Heart left ventricle (tissue), 16 donors: ENCODE results near the gene GPR78. TPM values are rescaled to one million over a fixed set of nuclear protein-coding genes. Genes with fewer than 3 reads are reported as not detected.

Experiments
- ATAC-seq, 4 donors: fragments of 200-7000 bp; cut with Tn5 transposase; one replicate each; pipeline ENCODE4 v1.9.1; 2020 to 2022; ENCODE audit warnings: moderate library complexity in 4 of 4, mild to moderate bottlenecking in 3 of 4, moderate number of reproducible peaks in 1 of 4
- DNase-seq, 5 donors: peaks; one replicate each; pipeline ENCODE4 v3.0.0-alpha.2; 2020
- H3K27ac ChIP-seq, 12 donors: fragments of 200-600 bp; sonication (generic) in 4 of 12; one replicate each; pipeline versions ENCODE4 v1.5.0 to v1.8.0; 2016 to 2022; ENCODE audit warnings: mild to moderate bottlenecking in 2 of 12
- H3K27me3 ChIP-seq, 9 donors: fragments of 200-600 bp; sonication (generic) in 2 of 9; one replicate each; pipeline versions ENCODE4 v1.5.1 to v1.8.0; 2016 to 2022; ENCODE audit warnings: mild to moderate bottlenecking in 3 of 9
- H3K36me3 ChIP-seq, 9 donors: fragments of 200-600 bp; sonication (generic) in 2 of 9; one replicate each; pipeline versions ENCODE4 v1.5.0 to v1.8.0; 2018 to 2022; ENCODE audit warnings: mild to moderate bottlenecking in 2 of 9
- H3K4me1 ChIP-seq, 12 donors: fragments of 200-600 bp; sonication (generic) in 4 of 12; one replicate each; pipeline versions ENCODE4 v1.5.0 to v1.8.0; 2016 to 2022; ENCODE audit warnings: mild to moderate bottlenecking in 3 of 12
- H3K4me3 ChIP-seq, 12 donors: fragments of 200-600 bp; sonication (generic) in 4 of 12; one replicate each; pipeline versions ENCODE4 v1.5.0 to v1.8.0; 2017 to 2022; ENCODE audit warnings: mild to moderate bottlenecking in 9 of 12, moderate library complexity in 4 of 12
- H3K9me3 ChIP-seq, 12 donors: fragments of 200-600 bp; sonication (generic) in 4 of 12; one replicate each; pipeline versions ENCODE4 v1.5.0 to v1.8.0; 2016 to 2022; ENCODE audit warnings: mild to moderate bottlenecking in 1 of 12
- POLR2A ChIP-seq, 2 donors: fragments of 450-650 bp; IDR thresholded peaks; one replicate each; pipeline ENCODE4 v1.6.1; 2017; ENCODE audit warnings: antibody characterized with exemption in 2 of 2, mild to moderate bottlenecking in 2 of 2, moderate library complexity in 2 of 2
- WGBS, 4 donors: extraction: QIAGEN DNeasy Blood & Tissue Kit in 2 of 4; methylation state at CpG; one replicate each; pipeline versions ENCODE4 v1.1.5 to v1.1.7; 2013 to 2018; 5-methylcytosine and 5-hydroxymethylcytosine counted together
- intact Hi-C, 10 donors: fragments of 100-400 bp; cut with DNase I; formaldehyde crosslinking; loops; one replicate each; pipeline versions ENCODE4 v1.11.1 to v1.14.2; 2022
- long read RNA-seq, 3 donors: library from polyadenylated mRNA; unstranded; transcript quantifications; one replicate each; pipeline ENCODE4 v2.0.0, GENCODE V29; 2020 to 2021
- polyA plus RNA-seq, 2 donors: library from polyadenylated mRNA; stranded (reverse); fragments of 200-250 nt; gene quantifications; one replicate each; pipeline ENCODE4 v1.2.3, GENCODE V29; 2013
- total RNA-seq, 9 donors: library from RNA; depleted of rRNA in 2 of 9; stranded (reverse); fragments of >200 nt in 2 of 9; fragmentation: NEBNext Ultra II Directional in 3 of 9; extraction: Animal tissue kit (Norgen Biotek cat#: 25700) in 3 of 9; gene quantifications; one replicate each; pipeline versions ENCODE4 v1.1.0 to v1.2.4, GENCODE V29; 2016 to 2023
- TF ChIP-seq, protein P1 (sequence below), 12 donors: fragments of 200-600 bp; sonication (generic) in 4 of 12; IDR thresholded peaks; one replicate each; pipeline versions ENCODE4 v1.5.0 to v1.8.0; 2018 to 2022; ENCODE audit warnings: antibody characterized with exemption in 12 of 12, mild to moderate bottlenecking in 5 of 12
- donor health status: ischemic (EF 13 %, LVEDD 7.1; RV severe dilation, severe dysfunction).
- donor health status: healthy with polysubstance abuse.
- donor health status: DM: no; HTN: yes; CAD: no.
- donor health status: DM: no; HTN: no; CAD: no.
- donor health status: ischemic (EF 25% LVEDD 6.9; RV normal size, moderate dysfunction).
- donor health status: ischemic (EF 25% LVEDD 5.7; RV mildly dilated, moderate dysfunction).
- donor health status: healthy.
- donor health status: DM: yes; HTN: yes; CAD: no.
- donor health status: ischemic (EF 35%, LVEDD 5.7; RV mildly dilated, moderate dysfunction).
- donor health status: nonischemic (EF 11% LVEDD 7.7; RV severe dilation, severe dysfunction).
- donor health status: DM: yes; HTN: yes; CAD: no.
- donor health status: PGD.
- donor health status: ischemic (EF 29% LVEDD 5.4; RV normal size, mild dysfunction).
- donor health status: nonischemic (EF 23%, LVEDD 6.1; RV moderate dilation, normal function).

The GPR78 gene, protein sequence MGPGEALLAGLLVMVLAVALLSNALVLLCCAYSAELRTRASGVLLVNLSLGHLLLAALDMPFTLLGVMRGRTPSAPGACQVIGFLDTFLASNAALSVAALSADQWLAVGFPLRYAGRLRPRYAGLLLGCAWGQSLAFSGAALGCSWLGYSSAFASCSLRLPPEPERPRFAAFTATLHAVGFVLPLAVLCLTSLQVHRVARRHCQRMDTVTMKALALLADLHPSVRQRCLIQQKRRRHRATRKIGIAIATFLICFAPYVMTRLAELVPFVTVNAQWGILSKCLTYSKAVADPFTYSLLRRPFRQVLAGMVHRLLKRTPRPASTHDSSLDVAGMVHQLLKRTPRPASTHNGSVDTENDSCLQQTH
- total RNA-seq (under 1 TPM in 1 of 9 donors, not detected in 8; 0.11 TPM), polyA plus RNA-seq (not detected)
- long read RNA-seq, donor 1, result 0 reads
- long read RNA-seq, donor 2, result 0 reads
- long read RNA-seq, donor 3, result 0 reads

DNA sequence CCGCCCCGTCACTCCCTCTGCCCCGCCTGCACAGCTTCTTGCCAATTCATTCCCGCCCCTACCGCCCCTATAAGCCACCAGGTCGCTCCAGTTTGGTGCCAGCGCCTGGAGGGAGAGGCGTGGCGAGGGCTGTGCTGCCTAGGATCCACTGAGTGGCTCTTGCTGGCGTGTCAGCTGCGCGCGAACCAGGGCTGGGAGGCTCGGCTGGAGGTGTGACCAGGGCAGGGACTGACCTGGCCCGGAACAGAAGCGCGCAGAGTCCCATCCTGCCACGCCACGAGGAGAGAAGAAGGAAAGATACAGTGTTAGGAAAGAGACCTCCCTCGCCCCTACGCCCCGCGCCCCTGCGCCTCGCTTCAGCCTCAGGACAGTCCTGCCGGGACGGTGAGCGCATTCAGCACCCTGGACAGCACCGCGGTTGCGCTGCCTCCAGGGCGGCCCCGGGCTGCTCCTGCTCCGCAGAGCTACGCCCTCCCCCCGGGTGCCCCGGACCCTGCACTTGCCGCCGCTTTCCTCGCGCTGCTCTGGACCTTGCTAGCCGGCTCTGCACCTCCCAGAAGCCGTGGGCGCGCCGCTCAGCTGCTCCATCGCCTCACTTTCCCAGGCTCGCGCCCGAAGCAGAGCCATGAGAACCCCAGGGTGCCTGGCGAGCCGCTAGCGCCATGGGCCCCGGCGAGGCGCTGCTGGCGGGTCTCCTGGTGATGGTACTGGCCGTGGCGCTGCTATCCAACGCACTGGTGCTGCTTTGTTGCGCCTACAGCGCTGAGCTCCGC is at the start of gene GPR78:
Gene GPR78 (plus strand): TSS at position 72 of the 773 bp plus-strand sequence. CDS start 591 bp downstream, at position 663.
- ATAC-seq (peak; percentile 55 to 95 (median 84)), DNase-seq (peak in 4 of 5 donors; percentile 45 to 85 (median 58))
- intact Hi-C loops, result no loop called here
- Histone ChIP-seq H3K4me1 (peaks cover 0 to 7% (median 0%) of the 10 kb centered on the region in 12 donors), H3K27me3 (peaks cover 18 to 82% (median 36%) of the 10 kb centered on the region in 9 donors), H3K36me3 (no peaks in the 10 kb centered on the region), H3K9me3 (no peaks in the 10 kb centered on the region), H3K4me3 (no peak within 1 kb of the TSS), H3K27ac (no peak within 1 kb of the TSS)
- TF ChIP-seq POLR2A (IDR thresholded peaks at IDR 0.05), result no peak
- TF ChIP-seq, protein P1, sequence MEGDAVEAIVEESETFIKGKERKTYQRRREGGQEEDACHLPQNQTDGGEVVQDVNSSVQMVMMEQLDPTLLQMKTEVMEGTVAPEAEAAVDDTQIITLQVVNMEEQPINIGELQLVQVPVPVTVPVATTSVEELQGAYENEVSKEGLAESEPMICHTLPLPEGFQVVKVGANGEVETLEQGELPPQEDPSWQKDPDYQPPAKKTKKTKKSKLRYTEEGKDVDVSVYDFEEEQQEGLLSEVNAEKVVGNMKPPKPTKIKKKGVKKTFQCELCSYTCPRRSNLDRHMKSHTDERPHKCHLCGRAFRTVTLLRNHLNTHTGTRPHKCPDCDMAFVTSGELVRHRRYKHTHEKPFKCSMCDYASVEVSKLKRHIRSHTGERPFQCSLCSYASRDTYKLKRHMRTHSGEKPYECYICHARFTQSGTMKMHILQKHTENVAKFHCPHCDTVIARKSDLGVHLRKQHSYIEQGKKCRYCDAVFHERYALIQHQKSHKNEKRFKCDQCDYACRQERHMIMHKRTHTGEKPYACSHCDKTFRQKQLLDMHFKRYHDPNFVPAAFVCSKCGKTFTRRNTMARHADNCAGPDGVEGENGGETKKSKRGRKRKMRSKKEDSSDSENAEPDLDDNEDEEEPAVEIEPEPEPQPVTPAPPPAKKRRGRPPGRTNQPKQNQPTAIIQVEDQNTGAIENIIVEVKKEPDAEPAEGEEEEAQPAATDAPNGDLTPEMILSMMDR (IDR thresholded peaks at IDR 0.05), result no peak
- WGBS, 4 donors, result 3 to 7% (median 3%) methylated on average over 41 to 63 of the region's 63 CpGs

DNA sequence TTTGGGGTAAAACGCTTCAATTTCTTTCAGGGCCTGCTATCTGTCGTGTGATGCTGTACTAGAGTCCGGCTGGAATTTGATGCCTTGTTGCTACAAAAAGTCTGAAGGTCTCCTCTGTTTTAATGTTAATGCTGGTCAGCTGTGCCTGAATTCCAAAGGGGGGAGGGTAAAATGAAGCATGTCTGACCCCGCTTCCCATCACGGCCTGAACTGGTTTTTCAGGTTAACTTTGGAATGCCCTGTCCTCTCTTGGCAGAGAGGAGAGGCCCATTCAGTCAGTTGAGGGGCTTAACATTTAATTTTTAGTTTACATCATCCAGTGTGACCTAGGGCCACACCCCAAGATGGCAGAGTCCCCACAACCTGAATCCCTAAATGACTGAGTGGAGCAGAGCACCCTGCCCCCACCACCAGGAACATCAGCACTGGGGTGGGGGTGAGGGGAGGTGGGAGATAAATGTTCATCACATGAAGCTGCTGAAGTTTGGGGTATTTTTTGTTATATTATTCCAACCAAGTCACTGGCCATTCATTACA is 47.9 kb upstream of the GPR78 start:
- no peak for DNase-seq
- no peak for ATAC-seq
- Histone ChIP-seq H3K27me3 (no peaks in the 10 kb centered on the region), H3K4me1 (peaks cover 0 to 8% (median 3%) of the 10 kb centered on the region in 12 donors), H3K9me3 (peaks cover 0 to 11% (median 0%) of the 10 kb centered on the region in 12 donors), H3K4me3 (no peak overlapping the region), H3K36me3 (no peaks in the 10 kb centered on the region), H3K27ac (no peak overlapping the region)
- TF ChIP-seq, protein P1 (IDR thresholded peaks at IDR 0.05), result no peak
- WGBS, 4 donors, result 76 to 88% (median 79%) methylated on average over 5 of the region's 5 CpGs
- intact Hi-C loops, result no loop called here

DNA sequence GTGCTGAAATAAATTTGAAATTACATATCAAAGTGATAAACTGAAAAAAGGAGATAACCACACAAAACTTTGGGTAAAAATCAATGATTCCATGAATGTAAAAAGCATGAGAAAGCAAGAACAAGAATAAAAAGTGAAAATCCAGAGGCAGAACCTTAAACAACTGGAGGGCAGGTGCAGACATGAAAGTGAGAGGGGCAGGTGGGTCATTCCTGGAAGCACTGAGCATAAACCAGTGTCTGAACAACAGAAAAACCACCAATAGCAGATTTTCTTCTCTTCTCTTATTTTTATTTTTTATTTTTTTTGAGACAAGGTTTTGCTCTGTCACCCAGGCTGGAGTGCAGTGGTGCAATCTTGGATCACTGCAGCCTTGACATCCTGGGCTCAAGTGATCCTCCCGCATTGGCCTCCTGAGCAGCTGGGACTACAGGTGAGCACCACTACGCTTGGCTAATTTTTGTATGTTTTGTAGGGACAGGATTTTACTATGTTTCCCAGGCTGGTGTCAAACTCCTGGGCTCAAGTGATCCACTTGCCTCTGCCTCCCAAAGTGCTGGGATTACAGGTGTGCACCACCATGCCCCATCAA is 46.8 kb upstream of the GPR78 start:
- Histone ChIP-seq H3K36me3 (no peaks in the 10 kb centered on the region), H3K9me3 (peaks cover 0 to 11% (median 0%) of the 10 kb centered on the region in 12 donors), H3K4me1 (peaks cover 0 to 9% (median 3%) of the 10 kb centered on the region in 12 donors), H3K27me3 (no peaks in the 10 kb centered on the region), H3K4me3 (no peak overlapping the region), H3K27ac (no peak overlapping the region)
- no peak for DNase-seq
- intact Hi-C loops, result no loop called here
- WGBS, 4 donors, result 97 to 99% (median 98%) methylated on average over 2 of the region's 2 CpGs
- no peak for ATAC-seq
- no peak for TF ChIP-seq POLR2A (IDR thresholded peaks at IDR 0.05)
- TF ChIP-seq, protein P1 (IDR thresholded peaks at IDR 0.05), result no peak
